NCI-H524 (cell line): ENCODE measurements around the gene CCDC192.
"Not testable (repeated sequence)": the region's sequence is repeated elsewhere in the genome, so short reads cannot be mapped to it uniquely, and the experiment has no call there.

Experiments used
- DNase-seq, 2 experiments: peaks; one replicate each; lab custom pipeline; 2025; lab: John Stamatoyannopoulos, UW

The CCDC192 gene

DNA sequence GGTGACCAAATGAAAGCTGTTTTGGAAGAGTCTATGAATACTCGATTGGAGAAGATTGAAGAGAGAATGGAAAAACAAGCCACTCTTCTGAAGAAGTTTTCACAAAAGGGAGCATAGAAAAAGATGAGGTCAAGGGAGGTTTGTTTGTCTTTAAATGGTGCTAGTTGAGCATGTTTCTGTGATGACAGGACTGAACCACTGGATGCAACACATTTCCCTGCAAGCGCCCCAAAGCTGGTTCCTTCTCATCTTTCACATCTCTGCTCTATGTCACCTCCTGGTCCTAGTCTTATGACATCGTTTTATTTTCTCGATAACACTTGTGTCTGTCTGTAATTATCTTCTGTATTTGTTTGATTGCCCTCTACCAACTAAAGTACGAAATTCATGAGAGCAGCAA is 3.8 kb upstream of the CCDC192 start:
- DNase-seq = no peak

DNA sequence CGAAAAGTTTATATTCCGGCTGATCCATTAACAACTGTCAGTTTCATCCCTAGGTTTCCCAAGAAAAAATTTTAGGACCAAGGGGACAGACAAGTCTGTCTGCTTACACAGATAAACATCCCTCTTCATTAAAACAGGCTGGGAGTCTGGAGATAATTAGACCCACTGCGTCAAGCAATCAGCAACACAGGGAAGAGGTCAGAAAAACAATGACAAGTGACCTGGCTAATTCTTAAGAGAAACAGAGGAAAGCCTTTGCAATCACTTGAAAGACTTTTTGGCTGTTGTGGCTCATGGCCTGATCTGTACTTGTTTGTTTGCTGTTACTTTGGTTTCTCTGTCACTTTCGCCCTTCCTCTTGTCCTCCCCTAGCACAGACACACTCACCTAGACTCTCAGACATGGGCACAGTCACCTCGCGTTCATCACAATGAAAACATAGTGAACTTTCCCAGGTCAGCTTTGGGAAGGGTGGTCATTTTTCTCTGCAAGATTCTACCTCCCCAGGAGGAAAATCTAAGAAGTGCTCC is 2.9 kb upstream of the CCDC192 start:
- DNase-seq = no peak

DNA sequence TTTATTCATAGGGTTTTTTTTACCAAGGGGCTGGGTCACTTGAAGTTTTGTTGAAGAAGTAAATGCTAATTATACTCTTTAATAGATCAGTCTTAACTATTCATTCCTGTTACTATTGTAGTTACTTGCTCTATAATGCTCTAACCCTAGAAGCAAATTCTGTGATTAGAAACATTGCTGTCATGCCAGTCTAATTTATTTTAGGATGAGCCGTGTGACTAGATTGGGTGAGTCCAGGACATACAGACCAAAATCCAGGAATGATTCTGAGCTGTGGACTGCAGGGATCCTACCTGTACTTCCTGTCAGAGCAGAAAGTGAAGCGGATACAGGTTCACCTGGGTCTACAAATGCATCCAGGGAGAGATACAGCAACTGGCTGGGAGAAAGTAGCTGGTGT is 757 bp upstream of the CCDC192 start:
- DNase-seq = no peak

DNA sequence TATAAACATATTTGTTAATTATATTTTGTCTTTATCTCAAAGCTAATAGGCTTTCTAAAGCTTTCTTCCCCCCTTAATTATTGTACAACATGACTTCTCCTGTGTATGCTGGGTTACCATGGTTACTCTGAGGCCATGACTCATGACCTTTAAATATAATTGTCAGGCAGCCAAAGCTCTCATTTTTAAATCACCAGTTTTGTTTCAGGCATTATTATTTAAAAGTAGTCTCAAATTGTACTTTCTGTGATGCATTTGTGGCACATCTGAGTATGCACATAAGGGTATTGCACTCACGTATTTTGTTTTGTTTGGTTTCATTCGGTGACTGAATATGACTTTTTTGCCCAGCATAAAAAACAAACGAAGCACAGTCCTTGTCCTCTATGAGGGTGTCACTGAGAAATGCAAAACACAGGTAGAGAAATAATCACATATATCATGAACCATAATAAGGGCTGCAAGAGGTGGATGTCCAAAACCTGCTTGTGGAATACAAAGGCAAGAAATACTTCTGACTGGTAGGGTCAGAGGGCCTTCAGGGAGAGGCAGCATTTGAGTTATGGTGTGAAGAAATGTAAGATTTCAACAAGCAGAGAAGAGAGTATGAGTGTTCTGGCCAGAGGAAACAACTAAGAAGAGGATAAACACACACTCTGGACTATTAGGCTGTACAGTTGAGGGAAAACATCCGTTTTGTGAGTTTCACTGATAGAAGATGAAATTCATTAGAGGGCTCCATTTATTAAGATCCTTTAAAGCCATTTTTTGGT is 2.1 kb downstream of the CCDC192 start:
- no peak for DNase-seq

- DNase-seq = no peak
Observed at GRCh38 chr5:127706691-127707090, 3.5 kb downstream of the CCDC192 start.

DNA sequence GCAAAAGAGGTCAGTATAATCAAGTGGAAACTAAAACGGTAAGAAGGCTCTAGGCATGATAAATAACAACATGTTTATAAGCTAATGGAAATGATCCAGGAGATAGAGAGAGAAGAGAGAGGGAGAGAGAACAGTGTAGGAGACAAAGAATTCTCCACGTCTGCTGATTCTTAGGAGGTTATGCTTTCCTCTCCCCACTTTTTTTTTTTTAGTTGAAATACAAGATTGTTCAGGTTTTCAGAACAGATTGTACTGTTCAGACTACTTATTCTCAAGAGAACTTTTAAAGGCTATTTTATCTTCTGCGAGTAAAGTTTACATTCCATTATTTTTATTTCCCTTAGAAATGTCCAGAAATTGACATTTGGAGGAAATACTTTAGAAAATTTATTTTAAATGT is 4.0 kb downstream of the CCDC192 start:
- no peak for DNase-seq

DNA sequence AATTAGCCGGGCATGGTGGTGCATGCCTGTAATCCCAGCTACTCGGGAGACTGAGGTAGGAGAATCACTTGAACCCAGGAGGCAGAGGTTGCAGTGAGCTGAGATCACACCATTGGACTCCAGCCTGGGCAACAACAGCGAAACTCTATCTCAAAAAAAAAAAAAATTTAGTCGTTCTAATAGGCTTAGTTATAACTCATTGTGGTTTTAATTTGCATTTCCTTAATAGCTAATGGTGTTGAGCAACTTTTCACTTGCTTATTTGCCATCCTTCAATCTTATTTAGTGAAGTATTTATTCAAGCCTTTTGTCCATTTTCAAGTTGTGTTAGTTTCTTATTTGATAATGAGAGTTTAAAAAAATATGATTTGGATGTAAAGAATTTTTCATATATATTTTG is 9.9 kb downstream of the CCDC192 start:
- not testable (repeated sequence) for DNase-seq

- DNase-seq = no peak
Observed at GRCh38 chr5:127718181-127718580, 15.0 kb downstream of the CCDC192 start.

- no peak for DNase-seq
Observed at GRCh38 chr5:127723571-127723970, 20.4 kb downstream of the CCDC192 start.

GRCh38 chr5:127725673-127726072 is 22.5 kb downstream of the CCDC192 start:
- no peak for DNase-seq

DNA sequence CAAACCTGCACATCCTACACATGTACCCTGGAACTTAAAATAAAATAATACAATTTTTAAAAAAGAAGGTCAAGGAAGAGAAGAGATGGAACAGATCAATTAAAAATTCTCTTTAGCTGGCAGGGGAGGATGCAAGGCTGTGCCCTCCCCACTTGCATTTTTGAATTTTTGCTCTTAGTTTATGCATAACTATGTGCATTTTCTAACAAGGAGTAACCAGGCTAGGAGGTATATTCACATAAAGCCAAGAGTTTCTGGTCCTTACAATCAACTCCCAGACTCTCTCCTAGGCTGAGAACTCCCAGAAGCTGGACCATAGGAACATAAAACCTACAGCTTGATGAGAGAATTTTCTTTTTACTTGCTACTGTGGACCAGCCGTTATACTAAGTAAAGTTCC is 29.8 kb downstream of the CCDC192 start:
- DNase-seq = no peak

DNA sequence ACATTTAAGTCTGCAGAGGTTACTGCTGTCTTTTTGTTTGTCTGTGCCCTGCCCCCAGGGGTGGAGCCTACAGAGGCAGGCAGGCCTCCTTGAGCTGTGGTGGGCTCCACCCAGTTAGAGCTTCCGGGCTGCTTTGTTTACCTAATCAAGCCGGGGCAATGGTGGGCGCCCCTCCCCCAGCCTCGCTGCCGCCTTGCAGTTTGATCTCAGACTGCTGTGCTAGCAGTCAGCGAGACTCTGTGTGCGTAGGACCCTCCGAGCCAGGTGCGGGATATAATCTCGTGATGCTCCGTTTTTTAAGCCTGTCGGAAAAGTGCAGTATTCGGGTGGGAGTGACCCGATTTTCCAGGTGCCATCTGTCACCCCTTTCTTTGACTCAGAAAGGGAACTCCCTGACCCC is 36.2 kb downstream of the CCDC192 start:
- peak in 1 of 2 experiments; percentile 2 for DNase-seq

- DNase-seq = no peak
Observed at GRCh38 chr5:127739807-127740384, 36.7 kb downstream of the CCDC192 start.

DNA sequence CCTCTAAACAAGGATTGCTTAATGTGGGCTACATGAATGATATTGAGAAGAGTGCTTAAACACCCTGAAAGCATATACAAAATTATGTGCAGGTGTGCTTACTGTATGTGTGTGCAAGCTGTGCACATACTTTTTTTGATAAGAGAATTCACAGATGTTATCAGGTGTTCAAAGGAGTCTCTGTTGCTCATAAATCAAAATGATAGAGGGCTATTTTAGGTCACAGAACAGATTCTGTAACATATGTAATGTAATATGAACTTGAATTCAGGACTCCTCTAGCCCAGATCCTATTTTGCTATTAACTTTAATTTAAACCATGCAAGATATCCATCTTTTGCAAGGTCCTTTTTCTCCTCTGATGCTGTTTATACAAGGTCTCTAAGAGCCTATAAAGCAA is 38.2 kb downstream of the CCDC192 start:
- no peak for DNase-seq

GRCh38 chr5:127744241-127744640 is 41.0 kb downstream of the CCDC192 start:
- no peak for DNase-seq

GRCh38 chr5:127746756-127747155 is 43.6 kb downstream of the CCDC192 start:
- DNase-seq = peak in 1 of 2 experiments; percentile 33

- DNase-seq = not testable (repeated sequence)
Observed at GRCh38 chr5:127752503-127753265, 49.5 kb downstream of the CCDC192 start.

GRCh38 chr5:127754259-127754658 is 51.1 kb downstream of the CCDC192 start:
- peak; percentile 28 to 69 for DNase-seq

DNA sequence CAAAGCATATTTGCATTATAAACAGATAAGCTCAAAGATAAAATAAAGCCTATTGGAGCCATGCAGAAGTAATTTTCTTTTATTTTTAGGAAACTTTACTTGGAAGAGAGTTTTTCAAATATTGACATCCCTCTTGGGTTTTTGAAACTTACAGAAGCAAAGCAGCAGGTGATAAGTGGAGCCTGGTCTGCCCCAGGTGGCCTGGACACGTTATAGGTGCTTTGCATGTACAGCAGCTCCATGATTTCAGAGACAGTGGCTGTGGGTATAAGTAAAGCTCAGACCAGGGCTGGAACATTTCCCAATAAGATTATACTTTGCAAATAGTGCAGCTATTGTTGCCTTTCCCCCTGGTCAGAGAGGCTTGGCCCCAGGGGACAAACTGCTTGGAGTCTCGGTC is 51.5 kb downstream of the CCDC192 start:
- peak in 1 of 2 experiments; percentile 2 for DNase-seq

GRCh38 chr5:127757576-127757975 is 54.4 kb downstream of the CCDC192 start:
- peak; percentile 60 to 80 for DNase-seq

GRCh38 chr5:127758766-127759283 is 55.6 kb downstream of the CCDC192 start:
- DNase-seq = no peak

- no peak for DNase-seq
Observed at GRCh38 chr5:127761869-127762268, 58.7 kb downstream of the CCDC192 start.
